ENCODE results near the gene ZBTB20. TPM values are rescaled to one million over a fixed set of nuclear protein-coding genes. Genes with fewer than 3 reads are reported as not detected.

Gene ZBTB20
- total RNA-seq, 1 donor from 2014 or later = 23.5 TPM

GRCh38 chr3:114284644-114285043, 862.4 kb downstream of the ZBTB20 start:
- Histone ChIP-seq H3K36me3 (ENCODE audit: control insufficient read depth in 3 of 3, insufficient read depth in 3 of 3, low read length in 3 of 3) (no peaks in the 10 kb centered on the region), H3K4me1 (ENCODE audit: control insufficient read depth in 3 of 3, insufficient read depth in 3 of 3, low read length in 3 of 3) (no peaks in the 10 kb centered on the region), H3K4me3 (ENCODE audit: low read length in 3 of 3) (no peak overlapping the region), H3K27ac (ENCODE audit: low read depth, low read length) (no peak overlapping the region), H3K9me3 (ENCODE audit: control insufficient read depth in 3 of 3, low read length in 3 of 3) (no peaks in the 10 kb centered on the region), H3K9ac (ENCODE audit: low read depth in 1 of 3, low read length in 3 of 3) (no peak overlapping the region), H3K27me3 (ENCODE audit: control insufficient read depth in 3 of 3, insufficient read depth in 3 of 3, low read length in 3 of 3) (no peaks in the 10 kb centered on the region)

Small RNA genes within 50 kb of the gene (small RNA-seq; reads per million reads assigned to genes)
- not detected for gene MIR4796
